GM13976 (cell line): ENCODE data around the gene KCNQ1.

ENCODE experiments used
- DNase-seq: peaks from one replicate; pipeline ENCODE4 v3.0.0; 2012; ENCODE audit warnings: low spot score
- in situ Hi-C: fragments of 300-500 bp; cut with MboI; formaldehyde crosslinking; loops from one replicate; pipeline ENCODE4 v1.12.0; 2022; ENCODE audit warnings: low sequenced_read_pairs, mixed read lengths, inconsistent platforms; ENCODE audit not compliant: unreplicated experiment
- TF ChIP-seq, protein P1 (sequence below): IDR thresholded peaks from 2 replicates; pipeline ENCODE4 v1.5.1; 2012; ENCODE audit warnings: borderline replicate concordance, mild to moderate bottlenecking; ENCODE audit not compliant: insufficient read depth; ENCODE audit errors: extremely low read depth, missing control alignments, control extremely low read depth

The KCNQ1 gene

GRCh38 chr11:2530855-2531200, 86.0 kb downstream of the KCNQ1 start:
- in situ Hi-C loops, result loop anchor here (5.0 to 10.0 kb wide), 2 partner anchors 99 to 364 kb away; no protein-coding TSS in a partner anchor
- DNase-seq, result no peak
- TF ChIP-seq, protein P1, sequence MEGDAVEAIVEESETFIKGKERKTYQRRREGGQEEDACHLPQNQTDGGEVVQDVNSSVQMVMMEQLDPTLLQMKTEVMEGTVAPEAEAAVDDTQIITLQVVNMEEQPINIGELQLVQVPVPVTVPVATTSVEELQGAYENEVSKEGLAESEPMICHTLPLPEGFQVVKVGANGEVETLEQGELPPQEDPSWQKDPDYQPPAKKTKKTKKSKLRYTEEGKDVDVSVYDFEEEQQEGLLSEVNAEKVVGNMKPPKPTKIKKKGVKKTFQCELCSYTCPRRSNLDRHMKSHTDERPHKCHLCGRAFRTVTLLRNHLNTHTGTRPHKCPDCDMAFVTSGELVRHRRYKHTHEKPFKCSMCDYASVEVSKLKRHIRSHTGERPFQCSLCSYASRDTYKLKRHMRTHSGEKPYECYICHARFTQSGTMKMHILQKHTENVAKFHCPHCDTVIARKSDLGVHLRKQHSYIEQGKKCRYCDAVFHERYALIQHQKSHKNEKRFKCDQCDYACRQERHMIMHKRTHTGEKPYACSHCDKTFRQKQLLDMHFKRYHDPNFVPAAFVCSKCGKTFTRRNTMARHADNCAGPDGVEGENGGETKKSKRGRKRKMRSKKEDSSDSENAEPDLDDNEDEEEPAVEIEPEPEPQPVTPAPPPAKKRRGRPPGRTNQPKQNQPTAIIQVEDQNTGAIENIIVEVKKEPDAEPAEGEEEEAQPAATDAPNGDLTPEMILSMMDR, result no peak

GRCh38 chr11:2531277-2531986, 86.6 kb downstream of the KCNQ1 start:
- TF ChIP-seq, protein P1, result peak; percentile 98
- in situ Hi-C loops, result loop anchor here (5.0 to 10.0 kb wide), 2 partner anchors 99 to 363 kb away; no protein-coding TSS in a partner anchor
- DNase-seq, result peak; percentile 85

- TF ChIP-seq, protein P1, result no peak
Observed at GRCh38 chr11:2531987-2532703, 87.3 kb downstream of the KCNQ1 start.

DNA sequence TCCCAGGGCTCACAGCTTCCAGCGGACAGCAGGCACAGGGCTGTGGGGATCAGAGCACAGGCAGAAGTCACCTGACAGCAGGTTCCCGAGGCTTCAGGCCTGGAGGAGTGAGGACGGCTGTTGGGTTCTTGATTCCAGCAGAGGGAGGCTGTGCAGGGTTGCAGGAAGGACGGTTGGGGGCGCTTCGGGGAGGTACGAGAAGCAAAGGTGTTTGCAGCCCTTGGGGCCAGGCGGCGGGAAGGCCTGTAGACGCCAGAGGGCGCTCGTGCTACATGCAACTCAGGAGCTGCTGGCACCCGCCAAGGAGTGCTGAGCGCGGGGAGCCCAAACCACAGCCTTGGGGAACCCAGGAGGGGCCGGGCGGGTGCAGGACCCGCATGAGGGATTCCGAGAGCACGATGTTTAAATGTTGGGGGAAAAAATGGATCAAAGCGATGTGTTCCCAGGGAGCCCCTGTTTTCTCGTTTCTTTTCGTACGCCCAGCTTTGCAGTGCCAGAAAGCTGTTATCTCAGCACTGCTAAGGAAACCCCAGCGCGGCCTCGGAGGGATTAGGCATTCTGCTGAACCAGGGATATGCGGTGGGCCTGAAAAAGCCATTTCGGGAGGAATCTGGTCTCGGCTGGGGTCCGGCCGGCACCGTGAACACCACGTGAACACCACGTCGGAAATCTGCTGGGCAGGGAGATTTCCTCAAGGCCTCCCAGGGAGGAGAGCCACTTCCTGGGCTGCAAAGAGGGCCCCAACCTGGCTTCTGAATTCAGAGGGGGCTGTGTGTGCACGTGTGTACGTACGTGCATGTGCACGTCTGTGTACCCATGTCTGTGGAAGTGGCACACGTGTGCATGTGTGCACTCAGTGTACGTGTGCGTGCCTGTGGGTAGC, 88.1 kb downstream of the KCNQ1 start:
- TF ChIP-seq, protein P1, result peak; percentile 99
- in situ Hi-C loops, result loop anchor here (5.0 to 10.0 kb wide), 2 partner anchors 101 to 362 kb away; no protein-coding TSS in a partner anchor
- peak; percentile 91 for DNase-seq

More at GRCh38 chr11:2531987-2532703, 87.3 kb downstream of the KCNQ1 start:
- in situ Hi-C loops, result loop anchor here (5.0 to 10.0 kb wide), 2 partner anchors 100 to 363 kb away; no protein-coding TSS in a partner anchor
- no peak for DNase-seq

- in situ Hi-C loops, result loop anchor here (5.0 to 10.0 kb wide), 2 partner anchors 101 to 361 kb away; no protein-coding TSS in a partner anchor
- TF ChIP-seq, protein P1, result no peak
- DNase-seq, result peak; percentile 74
Observed at GRCh38 chr11:2533587-2534133, 88.9 kb downstream of the KCNQ1 start.
